Activated T-cell treated with anti-CD3 and anti-CD28 coated beads for 48 hours (primary cell): Measurements from ENCODE around the gene ZXDC.

ENCODE experiments used
- DNase-seq: peaks from one replicate; pipeline ENCODE4 v3.0.0-alpha.2; 2020; ENCODE audit warnings: low read depth

Gene ZXDC, protein sequence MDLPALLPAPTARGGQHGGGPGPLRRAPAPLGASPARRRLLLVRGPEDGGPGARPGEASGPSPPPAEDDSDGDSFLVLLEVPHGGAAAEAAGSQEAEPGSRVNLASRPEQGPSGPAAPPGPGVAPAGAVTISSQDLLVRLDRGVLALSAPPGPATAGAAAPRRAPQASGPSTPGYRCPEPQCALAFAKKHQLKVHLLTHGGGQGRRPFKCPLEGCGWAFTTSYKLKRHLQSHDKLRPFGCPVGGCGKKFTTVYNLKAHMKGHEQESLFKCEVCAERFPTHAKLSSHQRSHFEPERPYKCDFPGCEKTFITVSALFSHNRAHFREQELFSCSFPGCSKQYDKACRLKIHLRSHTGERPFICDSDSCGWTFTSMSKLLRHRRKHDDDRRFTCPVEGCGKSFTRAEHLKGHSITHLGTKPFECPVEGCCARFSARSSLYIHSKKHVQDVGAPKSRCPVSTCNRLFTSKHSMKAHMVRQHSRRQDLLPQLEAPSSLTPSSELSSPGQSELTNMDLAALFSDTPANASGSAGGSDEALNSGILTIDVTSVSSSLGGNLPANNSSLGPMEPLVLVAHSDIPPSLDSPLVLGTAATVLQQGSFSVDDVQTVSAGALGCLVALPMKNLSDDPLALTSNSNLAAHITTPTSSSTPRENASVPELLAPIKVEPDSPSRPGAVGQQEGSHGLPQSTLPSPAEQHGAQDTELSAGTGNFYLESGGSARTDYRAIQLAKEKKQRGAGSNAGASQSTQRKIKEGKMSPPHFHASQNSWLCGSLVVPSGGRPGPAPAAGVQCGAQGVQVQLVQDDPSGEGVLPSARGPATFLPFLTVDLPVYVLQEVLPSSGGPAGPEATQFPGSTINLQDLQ

DNA sequence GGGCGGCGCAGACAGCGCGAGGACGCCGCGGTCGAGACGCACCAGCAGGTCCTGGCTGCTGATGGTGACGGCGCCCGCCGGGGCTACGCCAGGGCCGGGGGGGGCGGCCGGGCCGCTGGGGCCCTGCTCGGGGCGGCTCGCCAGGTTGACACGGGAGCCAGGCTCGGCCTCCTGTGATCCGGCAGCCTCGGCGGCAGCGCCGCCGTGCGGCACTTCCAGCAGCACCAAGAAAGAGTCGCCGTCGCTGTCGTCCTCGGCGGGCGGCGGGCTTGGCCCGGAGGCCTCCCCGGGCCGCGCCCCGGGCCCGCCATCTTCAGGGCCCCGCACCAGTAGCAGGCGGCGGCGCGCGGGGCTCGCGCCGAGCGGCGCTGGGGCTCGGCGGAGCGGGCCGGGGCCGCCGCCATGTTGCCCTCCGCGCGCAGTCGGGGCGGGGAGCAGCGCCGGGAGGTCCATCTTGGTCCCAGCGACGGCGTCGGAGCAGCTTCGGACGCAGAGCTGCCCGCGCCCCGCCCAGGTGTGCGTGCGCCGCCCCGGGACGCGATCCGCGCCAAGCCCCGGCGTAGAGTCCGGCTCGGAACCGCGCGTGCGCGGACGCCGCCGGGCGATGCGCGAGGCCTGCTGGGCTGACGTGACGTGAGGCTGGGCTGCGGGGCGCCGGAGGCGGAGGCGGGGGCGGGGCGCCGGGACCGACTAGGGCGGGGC lies at the start of gene ZXDC:
Gene ZXDC, minus strand, starts transcription at position 479 of the 702 bp plus-strand sequence. Its CDS starts 26 bp downstream, at position 453.
- peak; percentile 94 for DNase-seq

DNA sequence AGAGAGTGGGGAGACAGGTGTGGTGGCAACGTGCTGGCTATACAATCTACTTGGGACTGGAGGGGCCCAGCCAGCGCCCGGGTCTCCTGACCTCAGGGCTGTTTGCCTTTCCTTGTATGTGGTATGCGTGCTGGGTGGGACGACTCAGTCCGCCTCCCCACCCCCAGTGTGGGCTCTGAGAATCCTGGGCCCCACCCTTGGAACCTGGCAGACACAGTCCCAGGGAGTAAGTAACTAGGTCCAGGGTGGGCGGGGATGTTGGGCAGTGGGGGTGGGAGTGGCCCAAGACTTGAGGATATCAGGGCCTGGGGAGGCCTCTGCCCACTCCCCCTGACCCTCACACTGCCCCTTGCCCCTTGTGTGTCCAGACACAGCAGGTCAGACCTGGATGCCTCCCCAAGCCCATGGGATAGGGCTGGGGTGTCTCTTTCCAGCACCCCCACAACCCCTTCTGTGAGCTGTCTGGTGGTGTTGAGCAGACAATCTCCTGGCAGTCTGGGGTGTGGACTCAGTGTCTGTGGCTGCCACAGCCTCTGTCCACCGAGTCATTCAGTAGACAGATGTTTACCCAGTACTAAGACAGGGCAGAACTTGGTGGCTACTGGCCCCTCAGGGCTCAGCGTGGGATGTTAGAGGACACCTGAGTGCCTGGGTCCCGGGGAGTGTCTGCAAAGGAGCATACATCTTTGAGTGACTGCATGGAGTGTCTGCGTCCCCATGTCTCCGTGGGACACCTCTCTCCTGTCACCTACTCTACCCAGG lies 49.6 kb upstream of the ZXDC start:
- DNase-seq, result no peak

DNA sequence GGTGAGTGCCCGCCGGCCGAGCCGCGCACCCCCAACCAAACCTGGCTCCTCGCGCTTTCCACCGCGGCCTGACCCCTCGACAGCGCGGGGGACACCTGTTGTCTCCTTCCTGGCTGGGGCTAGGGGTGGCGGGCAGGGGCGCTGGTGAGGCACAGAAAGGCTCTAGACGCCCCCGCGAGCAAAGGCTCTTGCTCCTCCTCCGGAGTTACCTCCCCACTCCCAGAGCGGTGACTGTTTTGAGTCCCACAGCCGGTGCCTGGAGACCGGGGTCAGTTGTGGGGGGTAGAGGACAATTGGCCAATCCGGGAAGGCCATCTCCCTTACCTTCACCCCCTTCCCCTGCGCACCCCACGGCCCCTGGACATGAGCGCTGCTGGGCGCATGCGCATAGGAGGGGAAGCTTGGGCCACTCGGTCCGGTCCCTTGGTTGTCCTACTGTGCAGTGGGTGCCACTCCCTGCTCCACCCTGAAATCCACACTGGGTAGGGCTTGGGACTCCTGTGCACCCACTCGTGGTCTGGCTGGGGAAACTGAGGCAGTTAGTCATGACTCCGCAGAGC lies 48.8 kb upstream of the ZXDC start:
- DNase-seq, result no peak

DNA sequence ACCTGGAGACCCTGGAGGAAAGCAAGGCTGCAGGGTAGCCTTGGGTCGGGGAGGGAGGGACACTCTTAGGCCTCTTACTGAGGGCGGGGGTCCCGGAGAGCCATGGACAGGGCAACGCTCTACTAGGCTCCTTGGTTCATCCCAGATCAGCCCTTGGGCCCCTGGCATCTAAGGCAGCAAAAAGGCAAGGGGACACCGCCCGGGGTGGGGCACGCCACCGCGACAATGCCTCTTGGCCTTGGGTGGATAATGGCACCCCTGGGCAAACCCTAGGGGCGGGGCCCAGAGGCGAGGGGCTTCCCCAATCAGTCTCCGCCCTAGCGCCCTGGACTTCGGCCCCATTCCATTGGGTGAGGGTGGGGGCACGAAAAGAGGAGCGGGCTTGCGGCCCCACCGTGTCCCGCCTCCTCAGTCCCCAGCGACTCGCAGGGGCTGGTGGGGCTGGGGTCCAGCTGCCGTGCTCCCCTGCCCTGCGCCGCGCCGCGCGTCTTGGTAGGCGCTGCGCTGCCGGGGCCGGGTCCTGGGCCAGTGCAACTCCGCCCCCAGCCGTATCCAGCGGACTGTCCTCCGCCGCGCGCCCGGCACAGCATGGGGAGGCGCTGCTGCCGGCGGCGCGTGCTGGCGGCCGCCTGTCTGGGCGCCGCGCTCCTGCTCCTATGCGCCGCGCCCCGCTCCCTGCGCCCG lies 48.2 kb upstream of the ZXDC start, which contains the start of gene CHST13:
Gene CHST13, plus strand, starts transcription at position 411 of the 684 bp plus-strand sequence. Its CDS starts 178 bp downstream, at position 589.
- DNase-seq, result no peak

DNA sequence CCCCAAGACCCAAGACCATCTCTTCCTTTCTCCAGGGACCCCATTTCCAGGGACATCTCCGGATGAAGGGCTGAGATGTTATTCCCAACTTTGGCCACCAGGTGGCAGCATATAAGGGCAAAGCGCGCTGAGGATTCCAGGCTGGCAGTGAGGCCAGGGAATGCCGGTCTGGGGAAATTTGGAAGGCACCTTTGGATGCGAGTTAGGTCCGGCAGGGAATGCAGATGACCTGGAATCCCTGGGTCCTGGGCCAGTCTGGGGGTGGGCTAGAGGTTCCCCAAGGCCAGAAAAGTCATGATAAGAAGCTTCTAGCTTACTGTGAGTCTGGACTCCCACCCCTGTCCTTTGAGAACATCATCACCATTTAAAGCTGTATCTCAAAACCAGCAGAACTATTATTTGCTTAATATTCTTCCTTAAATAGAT lies 46.7 kb upstream of the ZXDC start:
- DNase-seq, result peak; percentile 15

DNA sequence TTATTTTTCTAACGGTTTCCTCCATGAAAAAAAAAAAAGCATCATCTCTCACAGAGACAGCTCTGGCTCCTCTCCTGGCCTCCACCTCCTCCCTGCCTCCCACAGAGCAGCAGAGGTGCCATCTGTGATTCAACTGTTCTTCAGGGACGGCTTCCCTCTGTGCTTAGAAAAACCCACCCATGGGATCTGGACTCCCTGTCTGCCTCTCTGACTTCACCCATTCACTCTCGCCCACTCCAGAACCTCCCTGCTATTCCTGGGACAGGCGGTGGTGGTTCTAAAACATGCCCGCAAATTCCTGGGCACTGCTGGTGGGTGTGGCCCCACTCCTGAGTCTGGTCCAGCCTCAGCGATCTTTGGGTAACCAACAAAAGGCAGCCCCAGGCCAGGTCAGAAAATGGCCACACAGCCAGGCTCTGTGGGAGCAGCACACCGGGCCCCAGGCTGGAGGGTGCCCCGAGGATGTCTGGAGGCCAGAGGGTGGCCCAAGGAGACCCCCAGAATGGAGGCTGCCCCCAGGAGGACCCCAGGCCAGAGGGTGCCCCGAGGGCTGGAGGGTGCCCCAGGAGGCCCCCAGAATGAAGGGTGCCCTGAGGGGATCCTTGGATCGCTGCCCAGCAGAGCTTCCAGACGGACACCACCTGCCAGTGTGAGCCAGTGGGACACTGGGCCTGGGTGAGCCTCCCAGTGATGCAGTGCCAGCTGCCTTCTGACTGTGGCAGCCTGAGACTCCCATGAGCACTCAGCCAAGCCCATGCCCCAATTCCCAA lies 45.6 kb upstream of the ZXDC start:
- no peak for DNase-seq

DNA sequence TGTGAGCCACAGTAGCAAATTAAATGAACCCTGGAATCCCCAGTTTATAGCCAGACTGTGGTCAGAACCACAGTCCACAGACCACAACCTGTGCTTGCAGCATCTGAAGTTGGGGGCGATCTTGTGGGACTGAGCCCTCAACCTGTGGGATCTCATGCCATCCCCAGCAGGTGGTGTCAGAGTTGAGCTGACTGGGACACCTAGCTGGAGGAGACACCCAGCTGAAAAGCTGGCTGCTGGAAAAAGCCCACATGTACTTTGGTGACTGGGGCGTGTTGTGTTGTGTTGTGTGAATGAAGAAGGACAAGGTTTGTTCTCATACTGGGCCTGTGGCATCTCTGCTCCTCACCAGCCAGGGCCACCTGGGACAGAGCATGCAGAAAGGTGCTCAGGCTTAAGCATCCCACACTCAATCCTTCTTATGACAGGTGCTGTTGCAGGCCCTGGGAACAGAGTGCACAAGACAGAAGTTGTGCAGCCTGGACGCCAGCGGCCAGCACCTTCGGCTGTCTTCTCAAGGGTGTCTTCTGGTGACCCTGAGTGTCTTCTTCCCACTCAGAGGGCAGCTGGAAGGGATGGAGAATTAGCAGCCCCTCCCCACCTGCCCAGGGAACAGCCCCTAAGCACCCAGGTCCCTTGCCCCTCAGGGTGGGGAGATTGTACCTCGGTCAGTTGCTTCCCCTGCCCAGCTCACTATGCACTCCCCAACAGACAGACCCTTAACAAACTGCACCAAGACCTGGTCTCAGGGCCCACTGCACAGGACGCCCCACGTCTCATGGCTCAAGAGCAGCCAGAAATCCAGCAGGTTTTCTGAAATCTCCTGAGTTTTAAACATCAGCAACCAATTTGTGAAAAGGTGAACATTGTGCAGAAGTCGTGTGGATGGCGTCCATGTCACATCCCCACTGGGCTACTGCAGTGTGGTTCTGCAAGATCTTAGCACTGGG lies 44.1 kb upstream of the ZXDC start:
- no peak for DNase-seq

DNA sequence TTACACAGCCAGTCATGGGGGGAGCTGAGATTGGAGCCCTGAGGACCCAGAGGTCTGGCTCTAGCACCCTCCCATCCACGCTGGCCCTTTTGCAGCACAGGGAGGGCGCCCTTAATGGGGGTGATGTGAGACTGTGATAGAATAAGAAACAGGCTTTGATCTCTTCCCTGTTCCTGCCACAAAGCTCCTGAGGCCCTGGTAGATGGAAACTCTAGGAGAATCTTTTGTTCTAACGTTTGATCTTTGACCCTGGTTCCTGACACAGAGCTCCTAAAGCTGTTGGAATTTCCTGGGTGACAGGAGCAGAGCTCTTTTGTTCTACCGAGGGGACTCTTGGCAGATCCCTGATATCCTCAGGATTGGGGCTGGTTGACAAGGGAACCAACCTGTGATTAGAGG lies 43.1 kb upstream of the ZXDC start:
- no peak for DNase-seq

DNA sequence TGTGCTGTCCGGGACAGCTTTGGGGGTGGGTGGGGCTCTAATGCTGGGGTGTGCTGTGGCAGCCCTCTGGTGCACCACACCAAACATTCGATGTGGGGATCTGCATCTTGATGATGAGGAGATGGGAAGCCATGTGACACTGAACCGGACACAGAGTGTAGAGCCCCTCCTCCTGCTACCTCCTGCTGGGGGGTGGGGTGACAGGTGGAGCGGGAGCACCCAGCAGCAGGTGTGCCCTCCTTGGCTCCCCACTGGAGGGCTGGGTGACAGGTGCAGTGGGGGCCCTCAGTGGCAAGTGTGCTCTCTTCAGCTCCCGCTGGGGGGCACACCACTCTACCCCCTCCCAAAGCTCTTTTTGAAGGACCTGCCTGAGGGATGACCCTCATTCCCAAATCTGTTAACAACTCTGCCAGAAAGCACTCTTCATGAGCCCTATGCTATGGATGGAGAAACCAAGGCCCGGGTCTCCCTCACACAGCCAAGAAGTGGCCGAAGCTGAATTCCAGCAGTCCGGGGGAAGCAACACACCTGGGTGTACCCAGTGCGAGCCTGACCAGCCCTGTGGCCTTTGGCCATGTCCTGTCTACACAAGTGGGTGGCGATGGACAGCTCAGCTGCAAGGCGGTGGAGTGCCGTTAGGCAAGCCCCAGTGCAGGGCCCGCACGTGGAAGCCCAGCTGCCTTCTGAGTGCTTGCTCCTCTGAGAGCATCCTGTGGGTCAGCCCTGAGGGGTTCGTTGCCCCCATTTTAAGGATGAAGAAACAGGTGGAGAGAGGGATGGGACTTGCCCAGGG lies 42.5 kb upstream of the ZXDC start:
- no peak for DNase-seq

DNA sequence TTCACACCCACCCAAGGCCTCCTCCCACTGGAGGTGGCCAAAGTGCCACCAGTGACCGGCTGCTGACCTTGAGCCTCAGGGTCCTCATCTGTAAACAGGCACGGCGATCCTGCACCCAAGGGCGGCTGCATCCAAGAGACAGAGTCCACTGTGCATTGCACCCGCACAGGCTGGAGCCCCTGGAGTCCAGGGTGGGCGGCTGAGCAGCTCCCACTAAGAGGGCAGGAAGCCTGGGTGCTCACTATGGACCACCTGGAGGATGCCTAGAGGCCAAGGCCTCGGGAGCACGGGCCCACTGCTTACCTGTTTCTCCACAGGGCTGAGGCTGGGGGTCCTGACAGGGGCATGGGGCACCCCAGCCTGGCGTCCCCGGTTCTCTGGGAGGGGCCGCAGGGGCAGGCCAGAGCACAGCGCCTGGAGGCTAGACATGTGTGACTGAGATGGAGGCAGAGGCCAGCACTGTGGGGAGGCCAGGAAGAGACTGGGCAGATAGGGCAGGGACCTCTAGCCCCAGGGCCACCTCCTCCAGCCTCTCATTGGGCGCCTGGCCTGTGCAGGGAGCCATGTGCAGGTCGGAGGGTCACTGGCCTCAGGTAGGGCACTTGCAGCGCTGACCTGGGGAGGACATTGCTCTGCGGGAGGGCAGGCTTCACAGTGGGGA lies 41.7 kb upstream of the ZXDC start, which contains the start of gene UROC1:
Gene UROC1, minus strand, starts transcription at position 483 of the 661 bp plus-strand sequence. Its CDS starts 54 bp downstream, at position 429.
- DNase-seq, result no peak

DNA sequence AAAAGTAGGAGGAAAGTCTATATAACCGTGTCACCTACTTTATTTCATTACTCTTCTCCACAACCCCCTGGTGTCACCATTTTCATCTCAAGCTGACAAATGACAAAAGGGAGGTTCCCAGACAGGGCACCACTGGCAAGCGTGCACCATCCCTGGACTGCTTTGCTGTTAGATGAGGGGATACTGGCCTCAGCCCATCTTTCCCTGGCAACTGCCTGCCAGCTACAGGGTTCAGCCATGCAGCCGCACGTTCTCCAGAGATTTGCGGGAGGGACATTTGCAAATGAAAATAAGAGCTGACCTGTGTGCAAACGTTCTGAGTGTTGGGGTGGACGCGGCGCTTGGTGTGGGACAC lies 41.2 kb upstream of the ZXDC start:
- no peak for DNase-seq

DNA sequence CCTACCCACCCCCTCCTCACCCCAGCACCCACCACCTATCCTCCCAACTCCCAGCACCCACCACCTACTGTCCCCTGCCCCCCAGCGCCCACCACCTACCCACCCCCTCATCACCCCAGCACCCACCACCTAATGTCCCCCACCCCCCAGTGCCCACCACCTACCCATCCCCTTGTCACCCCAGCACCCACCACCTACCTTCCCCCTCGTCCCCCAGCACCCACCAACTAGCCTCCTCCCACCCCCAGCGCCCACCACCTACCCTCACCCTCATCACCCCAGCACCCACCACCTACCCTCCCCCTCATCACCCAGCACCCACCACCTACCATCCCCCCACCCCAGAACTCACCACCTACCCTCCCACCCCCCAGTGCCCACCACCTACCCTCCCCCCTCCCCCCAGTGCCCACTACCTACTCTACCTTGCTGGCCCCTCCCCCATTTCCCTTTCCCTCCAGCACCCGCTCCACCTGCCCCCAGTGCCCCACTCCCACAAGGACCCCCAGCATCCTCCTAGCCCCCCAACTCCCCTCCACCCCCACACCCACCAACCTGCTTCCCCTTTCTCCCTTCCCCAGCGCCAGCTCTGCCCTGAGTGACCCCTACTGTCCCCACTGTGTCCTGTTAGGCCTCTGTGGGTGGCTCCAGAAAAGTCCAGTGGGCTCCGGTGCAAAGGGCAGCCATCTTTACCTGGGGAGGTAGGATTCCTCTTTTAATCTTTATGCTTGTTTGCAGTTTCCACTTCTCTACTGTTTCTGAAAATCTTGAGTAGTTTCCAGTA lies 40.7 kb upstream of the ZXDC start:
- DNase-seq, result no peak

DNA sequence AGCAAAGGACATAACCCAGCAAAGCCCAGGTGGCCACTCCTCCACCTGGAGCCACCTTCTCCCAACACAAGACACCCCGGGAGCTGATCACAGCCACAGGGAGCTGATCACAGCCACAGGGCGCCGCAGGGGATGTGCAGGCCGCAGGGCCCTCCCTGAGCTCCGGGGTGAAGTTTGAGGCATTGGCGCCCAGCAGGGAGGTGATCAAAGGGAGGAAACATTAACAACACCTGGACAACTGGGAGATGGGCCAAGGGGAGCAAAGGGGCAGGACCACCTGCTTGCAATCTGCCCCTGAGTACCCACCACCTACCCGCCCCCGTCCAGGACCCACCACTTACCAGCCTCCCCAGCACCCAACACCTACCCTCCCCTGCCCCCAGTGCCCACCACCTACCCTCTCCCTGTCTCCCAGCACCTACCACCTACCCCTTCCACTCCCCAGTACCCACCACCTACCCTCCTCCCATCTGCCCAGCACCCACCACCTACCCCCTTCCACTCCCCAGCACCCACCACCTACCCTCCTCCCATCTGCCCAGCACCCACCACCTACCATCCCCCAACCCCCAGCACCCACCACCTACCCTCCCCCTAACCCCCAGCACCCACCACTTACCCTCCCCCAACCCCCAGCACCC lies 39.5 kb upstream of the ZXDC start:
- DNase-seq, result no peak

DNA sequence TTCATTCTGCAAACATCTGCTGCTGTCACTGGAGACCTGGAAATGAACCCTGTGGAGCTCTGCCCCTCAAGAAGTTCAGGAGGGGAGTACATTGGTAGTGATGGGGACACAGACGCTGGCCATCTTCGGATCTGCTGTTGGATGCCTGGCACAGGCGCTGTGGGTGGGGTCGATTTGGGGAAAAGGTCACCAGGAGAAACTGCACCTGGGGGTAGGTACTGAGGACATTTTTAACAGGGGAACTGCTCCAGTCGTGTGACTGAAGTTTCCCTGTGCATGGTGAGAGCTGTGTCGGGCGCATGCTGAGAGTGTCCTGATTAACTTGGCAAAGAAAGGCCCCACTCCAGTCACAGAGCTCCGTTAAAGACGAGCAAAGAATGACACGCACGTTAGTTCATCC lies 38.5 kb upstream of the ZXDC start:
- no peak for DNase-seq

DNA sequence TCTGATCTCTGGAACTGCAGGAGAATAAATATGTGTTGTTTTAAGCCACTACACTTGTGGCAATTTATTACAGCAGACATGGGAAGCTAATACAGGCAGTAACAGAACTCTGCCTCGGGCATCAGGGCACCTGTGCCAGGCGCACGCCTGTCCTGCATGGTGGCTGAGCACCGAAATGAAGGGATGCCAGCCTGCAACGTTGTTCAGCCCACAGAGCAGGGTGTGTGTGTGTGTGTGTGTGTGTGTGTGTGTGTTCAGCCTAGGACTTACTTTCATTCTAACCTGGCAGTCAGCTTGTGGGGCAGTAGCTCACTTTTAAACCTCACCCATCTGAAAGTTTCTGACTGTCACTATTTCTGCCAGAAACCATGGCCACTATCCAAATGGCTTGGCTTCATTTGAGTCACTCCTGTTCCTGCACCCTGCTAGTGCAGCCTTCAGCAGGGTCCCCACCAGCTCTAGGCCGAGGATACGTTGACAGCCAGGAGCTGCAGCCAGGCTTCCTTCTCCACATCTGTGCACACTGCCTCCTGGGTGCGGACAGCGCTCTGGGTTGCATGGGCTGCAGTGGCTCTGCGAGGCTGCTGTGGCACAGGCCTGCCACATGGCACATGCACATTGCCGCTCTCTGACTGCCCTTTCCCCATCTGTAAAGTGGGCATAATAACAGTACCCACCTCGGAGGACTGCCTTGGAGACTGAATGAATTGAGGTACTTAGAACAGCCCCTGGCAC lies 37.4 kb upstream of the ZXDC start:
- DNase-seq, result no peak
